Endodermal cell (in vitro differentiated cells): ENCODE measurements around the gene CTTNBP2NL. TPM values are rescaled to one million over a fixed set of nuclear protein-coding genes. Genes with fewer than 3 reads are reported as not detected.

Experiments used
- DNase-seq: peaks from one replicate; pipeline ENCODE4 v3.0.0-alpha.2; 2017
- H3K27ac ChIP-seq: 2 replicates; pipeline ENCODE4 v1.5.1; 2013; ENCODE audit warnings: mild to moderate bottlenecking, low read depth, low read length, moderate library complexity
- H3K27me3 ChIP-seq: 2 replicates; pipeline ENCODE4 v1.6.1; 2013; ENCODE audit warnings: mild to moderate bottlenecking, low read length, moderate library complexity; ENCODE audit not compliant: insufficient read depth, control insufficient read depth, poor library complexity, severe bottlenecking
- H3K36me3 ChIP-seq: 2 replicates; pipeline ENCODE4 v1.7.0; 2013; ENCODE audit warnings: mild to moderate bottlenecking, low read length, moderate library complexity; ENCODE audit not compliant: control insufficient read depth, insufficient read depth
- H3K4me1 ChIP-seq: one replicate; pipeline ENCODE4 v1.7.0; 2013; ENCODE audit warnings: low read length; ENCODE audit not compliant: control insufficient read depth, insufficient read depth
- H3K4me3 ChIP-seq: 2 replicates; pipeline ENCODE4 v1.5.1; 2013; ENCODE audit warnings: mild to moderate bottlenecking, low read length, moderate library complexity
- H3K9ac ChIP-seq: 2 replicates; pipeline ENCODE4 v1.6.1; 2013; ENCODE audit warnings: mild to moderate bottlenecking, low read length, moderate library complexity; ENCODE audit not compliant: poor library complexity, severe bottlenecking; ENCODE audit errors: extremely low read depth
- H3K9me3 ChIP-seq: 2 replicates; pipeline ENCODE4 v1.6.1; 2013; ENCODE audit warnings: mild to moderate bottlenecking, low read length, moderate library complexity; ENCODE audit not compliant: control insufficient read depth
- H3K27ac Mint-ChIP-seq: 2 replicates; pipeline ENCODE4 v1.8.0; 2020; ENCODE audit warnings: mixed read lengths
- H3K27me3 Mint-ChIP-seq: 2 replicates; pipeline ENCODE4 v1.8.0; 2021; ENCODE audit warnings: mild to moderate bottlenecking, mixed read lengths; ENCODE audit not compliant: insufficient read depth
- H3K36me3 Mint-ChIP-seq: 2 replicates; pipeline ENCODE4 v1.8.0; 2020; ENCODE audit warnings: low read depth, mixed read lengths
- H3K4me1 Mint-ChIP-seq: 2 replicates; pipeline ENCODE4 v1.8.0; 2020; ENCODE audit warnings: mixed read lengths
- H3K4me3 Mint-ChIP-seq: 2 replicates; pipeline ENCODE4 v1.8.0; 2020; ENCODE audit warnings: mild to moderate bottlenecking, moderate library complexity, mixed read lengths
- H3K9me3 Mint-ChIP-seq: 2 replicates; pipeline ENCODE4 v1.8.0; 2020; ENCODE audit warnings: mild to moderate bottlenecking, mixed read lengths
- CTCF ChIP-seq: fragments of 200-600 bp; sonication (generic); conservative IDR thresholded peaks from 2 replicates; pipeline ENCODE4 v1.5.0; 2021; ENCODE audit warnings: antibody characterized with exemption, mild to moderate bottlenecking
- WGBS, 2 experiments: methylation state at CpG; one replicate each; pipeline versions ENCODE4 v1.1.5 to v1.1.7; 2013; ENCODE audit warnings: missing lambda C conversion rate in 2 of 2, mixed read lengths in 1 of 2; ENCODE audit not compliant: insufficient coverage in 1 of 2, insufficient read length in 1 of 2; 5-methylcytosine and 5-hydroxymethylcytosine counted together
- microRNA-seq: library from miRNA; unstranded; fragments of <30 nt; microRNA quantifications from one replicate; pipeline ENCODE4 v1.2.0, GENCODE V29; 2020; ENCODE audit warnings: borderline microRNAs expressed
- total RNA-seq, 2 donors: library from RNA; stranded (reverse); fragmentation: NEBNext Ultra II Directional in 1 of 2; extraction: Animal tissue kit (Norgen Biotek cat#: 25700) in 1 of 2; gene quantifications; 2 replicates in 1 of 2; 3 replicates in 1 of 2; pipeline ENCODE4 v1.2.1, GENCODE V29; 2021

CTTNBP2NL gene
- total RNA-seq, 2 donors from 2014 or later = 36.0 to 41.5 TPM

- H3K9ac ChIP-seq = no peak overlapping the region
- H3K4me3 ChIP-seq = no peak overlapping the region
- peaks cover 83% of the 10 kb centered on the region for H3K27me3 Mint-ChIP-seq
- H3K36me3 Mint-ChIP-seq = no peaks in the 10 kb centered on the region
- TF ChIP-seq CTCF = no peak
- no peaks in the 10 kb centered on the region for H3K36me3 ChIP-seq
- H3K27ac ChIP-seq = no peak overlapping the region
- H3K27me3 ChIP-seq = peaks cover 72% of the 10 kb centered on the region
- no peaks in the 10 kb centered on the region for H3K9me3 ChIP-seq
- no peaks in the 10 kb centered on the region for H3K4me1 ChIP-seq
- H3K27ac Mint-ChIP-seq = no peak overlapping the region
- H3K4me1 Mint-ChIP-seq = peaks cover 10% of the 10 kb centered on the region
- 27 to 33% methylated on average over 11 to 16 of the region's 16 CpGs for WGBS, 2 experiments
- DNase-seq = no peak
- H3K4me3 Mint-ChIP-seq = peak overlapping the region; percentile 61
- no peaks in the 10 kb centered on the region for H3K9me3 Mint-ChIP-seq
These were observed 113.7 kb downstream of the CTTNBP2NL start for GRCh38 chr1:112509660-112510178.

GRCh38 chr1:112510340-112510739 lies 114.3 kb downstream of the CTTNBP2NL start:
- H3K27ac ChIP-seq = no peak overlapping the region
- no peak overlapping the region for H3K9ac ChIP-seq
- no peak overlapping the region for H3K4me3 ChIP-seq
- Mint-ChIP-seq H3K4me1 (peaks cover 14% of the 10 kb centered on the region), H3K27me3 (peaks cover 79% of the 10 kb centered on the region), H3K4me3 (no peak overlapping the region), H3K36me3 (no peaks in the 10 kb centered on the region), H3K9me3 (no peaks in the 10 kb centered on the region), H3K27ac (no peak overlapping the region)
- no peaks in the 10 kb centered on the region for H3K36me3 ChIP-seq
- WGBS, 2 experiments = 20 to 45% methylated on average over 1 to 7 of the region's 7 CpGs
- no peaks in the 10 kb centered on the region for H3K9me3 ChIP-seq
- H3K27me3 ChIP-seq = peaks cover 66% of the 10 kb centered on the region
- no peaks in the 10 kb centered on the region for H3K4me1 ChIP-seq
- TF ChIP-seq CTCF = no peak
- DNase-seq = peak; percentile 63

Small RNA genes within 50 kb of the gene (microRNA-seq; reads per million reads assigned to microRNA genes)
- gene MIR4256 = not detected

Other genes with a start within 250 kb of the CTTNBP2NL start
- under 1 TPM; 0.51 to 0.57 TPM for gene WNT2B, start 112.8 kb downstream of the CTTNBP2NL start, total RNA-seq
- gene ST7L, start 222.9 kb downstream of the CTTNBP2NL start, total RNA-seq = 10 to 100 TPM; 18.0 to 18.2 TPM
- gene CAPZA1, start 223.6 kb downstream of the CTTNBP2NL start, total RNA-seq = 100 to 1,000 TPM; 111 to 122 TPM